Measurements from ENCODE around the gene DHRSX.

Gene DHRSX

GRCh38 chrX:2325076-2325784, 175.5 kb downstream of the DHRSX start:
- Histone ChIP-seq H3K36me3 (replicated peaks) (no peaks in the 10 kb centered on the region), H3K27me3 (replicated peaks) (no peaks in the 10 kb centered on the region), H3K27ac (no peak overlapping the region), H3K4me3 (ENCODE audit: low read depth, low read length) (peak overlapping the region; percentile 57)
- in situ Hi-C loops (cut with HindIII; ENCODE audit: low pct_ligation_motif_present, low sequenced_read_pairs) = no loop called here
- no peak for TF ChIP-seq CTCF (IDR thresholded peaks at IDR 0.05; ENCODE audit: low read depth, low read length, missing control alignments)
- peak; percentile 76 for DNase-seq

GRCh38 chrX:2324151-2324550, 176.6 kb downstream of the DHRSX start:
- no peak for TF ChIP-seq CTCF (IDR thresholded peaks at IDR 0.05; ENCODE audit: low read depth, low read length, missing control alignments)
- Histone ChIP-seq H3K27ac (no peak overlapping the region), H3K4me3 (ENCODE audit: low read depth, low read length) (no peak overlapping the region), H3K36me3 (replicated peaks) (no peaks in the 10 kb centered on the region), H3K27me3 (replicated peaks) (no peaks in the 10 kb centered on the region)
- DNase-seq = no peak
- in situ Hi-C loops (cut with HindIII; ENCODE audit: low pct_ligation_motif_present, low sequenced_read_pairs) = no loop called here

- no peaks in the 10 kb centered on the region for H3K36me3 ChIP-seq (replicated peaks)
- H3K27ac ChIP-seq = no peak overlapping the region
- no peaks in the 10 kb centered on the region for H3K27me3 ChIP-seq (replicated peaks)
- in situ Hi-C loops (cut with HindIII; ENCODE audit: low pct_ligation_motif_present, low sequenced_read_pairs) = no loop called here
- no peak for TF ChIP-seq CTCF (IDR thresholded peaks at IDR 0.05; ENCODE audit: low read depth, low read length, missing control alignments)
- DNase-seq = no peak
- no peak overlapping the region for H3K4me3 ChIP-seq (ENCODE audit: low read depth, low read length)
Measured at GRCh38 chrX:2321411-2321810, 179.4 kb downstream of the DHRSX start.

GRCh38 chrX:2320580-2321327, 180.0 kb downstream of the DHRSX start:
- Histone ChIP-seq H3K27me3 (replicated peaks) (no peaks in the 10 kb centered on the region), H3K36me3 (replicated peaks) (no peaks in the 10 kb centered on the region), H3K27ac (no peak overlapping the region), H3K4me3 (ENCODE audit: low read depth, low read length) (no peak overlapping the region)
- no peak for TF ChIP-seq CTCF (IDR thresholded peaks at IDR 0.05; ENCODE audit: low read depth, low read length, missing control alignments)
- DNase-seq = no peak
- in situ Hi-C loops (cut with HindIII; ENCODE audit: low pct_ligation_motif_present, low sequenced_read_pairs) = no loop called here

- Histone ChIP-seq H3K27me3 (replicated peaks) (no peaks in the 10 kb centered on the region), H3K36me3 (replicated peaks) (no peaks in the 10 kb centered on the region), H3K27ac (no peak overlapping the region), H3K4me3 (ENCODE audit: low read depth, low read length) (no peak overlapping the region)
- no peak for TF ChIP-seq CTCF (IDR thresholded peaks at IDR 0.05; ENCODE audit: low read depth, low read length, missing control alignments)
- DNase-seq = no peak
- in situ Hi-C loops (cut with HindIII; ENCODE audit: low pct_ligation_motif_present, low sequenced_read_pairs) = no loop called here
Measured at GRCh38 chrX:2320089-2320488, 180.7 kb downstream of the DHRSX start.

Measured in brain microvascular endothelial cell (primary cell).